PFSK-1 (cell line): Measurements from ENCODE around the gene PHF24.

Source experiments
- POLR2AphosphoS5 ChIP-seq: IDR thresholded peaks from 2 replicates; pipeline ENCODE4 v1.6.1; 2012; ENCODE audit warnings: low read depth, mild to moderate bottlenecking, control low read depth, low read length, moderate library complexity
- TF ChIP-seq, protein P1 (sequence below), 2 experiments: IDR thresholded peaks; 2 replicates each; pipeline versions ENCODE4 v1.6.1 to v1.8.0; 2011 to 2012; ENCODE audit warnings: low read depth in 2 of 2, low read length in 2 of 2, control low read depth in 1 of 2, inconsistent platforms in 1 of 2, mild to moderate bottlenecking in 1 of 2, moderate library complexity in 1 of 2; ENCODE audit not compliant: insufficient read depth in 1 of 2

DNA sequence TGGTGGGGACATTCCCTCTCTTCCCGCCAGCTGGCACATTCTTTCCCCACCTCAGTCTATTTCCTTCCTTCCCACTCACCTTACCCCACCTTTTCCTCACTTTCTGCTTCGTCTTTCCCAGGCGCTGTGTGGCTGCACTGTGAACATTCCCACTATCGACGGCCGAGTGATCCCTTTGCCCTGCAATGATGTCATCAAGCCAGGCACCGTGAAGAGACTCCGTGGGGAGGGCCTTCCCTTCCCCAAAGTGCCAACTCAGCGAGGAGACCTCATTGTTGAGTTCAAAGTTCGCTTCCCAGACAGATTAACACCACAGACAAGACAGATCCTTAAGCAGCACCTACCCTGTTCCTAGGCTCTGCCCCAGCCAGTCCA lies 38.8 kb downstream of the PHF24 start:
- TF ChIP-seq, protein P1, sequence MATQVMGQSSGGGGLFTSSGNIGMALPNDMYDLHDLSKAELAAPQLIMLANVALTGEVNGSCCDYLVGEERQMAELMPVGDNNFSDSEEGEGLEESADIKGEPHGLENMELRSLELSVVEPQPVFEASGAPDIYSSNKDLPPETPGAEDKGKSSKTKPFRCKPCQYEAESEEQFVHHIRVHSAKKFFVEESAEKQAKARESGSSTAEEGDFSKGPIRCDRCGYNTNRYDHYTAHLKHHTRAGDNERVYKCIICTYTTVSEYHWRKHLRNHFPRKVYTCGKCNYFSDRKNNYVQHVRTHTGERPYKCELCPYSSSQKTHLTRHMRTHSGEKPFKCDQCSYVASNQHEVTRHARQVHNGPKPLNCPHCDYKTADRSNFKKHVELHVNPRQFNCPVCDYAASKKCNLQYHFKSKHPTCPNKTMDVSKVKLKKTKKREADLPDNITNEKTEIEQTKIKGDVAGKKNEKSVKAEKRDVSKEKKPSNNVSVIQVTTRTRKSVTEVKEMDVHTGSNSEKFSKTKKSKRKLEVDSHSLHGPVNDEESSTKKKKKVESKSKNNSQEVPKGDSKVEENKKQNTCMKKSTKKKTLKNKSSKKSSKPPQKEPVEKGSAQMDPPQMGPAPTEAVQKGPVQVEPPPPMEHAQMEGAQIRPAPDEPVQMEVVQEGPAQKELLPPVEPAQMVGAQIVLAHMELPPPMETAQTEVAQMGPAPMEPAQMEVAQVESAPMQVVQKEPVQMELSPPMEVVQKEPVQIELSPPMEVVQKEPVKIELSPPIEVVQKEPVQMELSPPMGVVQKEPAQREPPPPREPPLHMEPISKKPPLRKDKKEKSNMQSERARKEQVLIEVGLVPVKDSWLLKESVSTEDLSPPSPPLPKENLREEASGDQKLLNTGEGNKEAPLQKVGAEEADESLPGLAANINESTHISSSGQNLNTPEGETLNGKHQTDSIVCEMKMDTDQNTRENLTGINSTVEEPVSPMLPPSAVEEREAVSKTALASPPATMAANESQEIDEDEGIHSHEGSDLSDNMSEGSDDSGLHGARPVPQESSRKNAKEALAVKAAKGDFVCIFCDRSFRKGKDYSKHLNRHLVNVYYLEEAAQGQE (IDR thresholded peaks at IDR 0.05; ENCODE audit: insufficient read depth in 1 of 2, low read depth in 2 of 2, low read length in 2 of 2), result no peak
- TF ChIP-seq POLR2AphosphoS5, result no peak
